Measurements from ENCODE around the gene IER2.

GRCh38 chr19:13172346-13173138 is 22.3 kb downstream of the IER2 start:
- no peak for TF ChIP-seq CTCF (IDR thresholded peaks at IDR 0.05; ENCODE audit: insufficient read depth, low read length, poor library complexity, severe bottlenecking)
- TF ChIP-seq EZH2phosphoT487 (conservative IDR thresholded peaks at IDR 0.05; ENCODE audit: low read length), result no peak
